Measurements from ENCODE around the gene MINDY4. TPM values are rescaled to one million over a fixed set of nuclear protein-coding genes. Genes with fewer than 3 reads are reported as not detected.
"Not testable (repeated sequence)": the region's sequence is repeated elsewhere in the genome, so short reads cannot be mapped to it uniquely, and the experiment has no call there.

Gene MINDY4
- total RNA-seq, 2 donors from 2014 or later = 1.6 to 1.8 TPM

- H3K4me1 Mint-ChIP-seq; ATAC-seq; H3K4me3 Mint-ChIP-seq; H3K27ac Mint-ChIP-seq; H3K36me3 Mint-ChIP-seq (ENCODE audit: low read depth); H3K27me3 Mint-ChIP-seq; H3K9me3 ChIP-seq (ENCODE audit: control insufficient read depth, low read length, poor library complexity, severe bottlenecking); DNase-seq: not testable (repeated sequence)
These were observed 36.3 kb downstream of the MINDY4 start for GRCh38 chr7:30807477-30807876.

DNA sequence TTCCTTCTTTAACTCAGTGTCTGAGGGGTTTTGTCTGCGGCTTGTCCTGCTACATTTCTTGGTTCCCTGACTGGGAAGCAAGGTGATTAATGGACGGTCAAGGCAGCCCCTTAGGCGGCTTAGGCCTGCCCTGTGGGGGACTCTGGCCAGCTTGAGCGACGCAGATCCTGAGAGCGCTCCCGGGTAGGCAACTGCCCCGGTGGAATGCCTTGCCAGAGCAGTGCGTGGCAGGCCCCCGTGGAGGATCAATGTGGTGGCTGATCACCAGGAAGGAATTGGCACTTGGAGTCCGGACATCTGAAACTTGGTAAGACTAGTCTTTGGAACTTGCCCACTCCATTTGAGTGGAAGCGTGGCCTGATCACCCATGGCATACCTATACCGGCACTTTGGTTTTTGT, 36.7 kb downstream of the MINDY4 start:
- not testable (repeated sequence) for ATAC-seq; H3K27me3 Mint-ChIP-seq; H3K27ac Mint-ChIP-seq; H3K36me3 Mint-ChIP-seq (ENCODE audit: low read depth); DNase-seq; H3K4me3 Mint-ChIP-seq; H3K4me1 Mint-ChIP-seq; H3K9me3 ChIP-seq (ENCODE audit: control insufficient read depth, low read length, poor library complexity, severe bottlenecking)

GRCh38 chr7:30810986-30811385, 39.8 kb downstream of the MINDY4 start:
- H3K27ac Mint-ChIP-seq = no peak overlapping the region

DNA sequence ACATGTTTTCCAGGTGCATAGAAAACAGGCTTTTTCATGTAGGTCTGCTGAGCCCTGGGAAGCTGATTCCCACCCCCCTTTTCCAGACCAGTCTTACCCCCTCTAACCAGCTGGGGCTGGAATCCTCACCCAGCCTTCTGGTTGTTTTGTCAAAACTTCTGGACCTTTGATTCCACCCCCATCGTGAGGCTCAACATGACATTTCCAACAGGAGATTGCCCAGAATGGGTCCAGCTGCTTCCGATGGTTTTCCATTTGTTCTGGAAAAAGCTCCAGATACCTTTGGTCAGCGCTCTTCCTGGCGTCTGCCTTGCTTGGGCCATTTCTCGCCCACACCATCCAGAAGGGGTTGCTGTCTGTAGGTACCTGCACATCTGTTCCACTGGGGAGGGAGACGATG, 41.5 kb downstream of the MINDY4 start:
- DNase-seq = no peak

More at GRCh38 chr7:30810986-30811385, 39.8 kb downstream of the MINDY4 start:
- no peak for ATAC-seq
- no peaks in the 10 kb centered on the region for H3K9me3 ChIP-seq (ENCODE audit: control insufficient read depth, low read length, poor library complexity, severe bottlenecking)
- H3K4me3 Mint-ChIP-seq = no peak overlapping the region
- H3K36me3 Mint-ChIP-seq (ENCODE audit: low read depth) = no peaks in the 10 kb centered on the region
- H3K27me3 Mint-ChIP-seq = no peaks in the 10 kb centered on the region
- no peaks in the 10 kb centered on the region for H3K4me1 Mint-ChIP-seq
- DNase-seq = no peak

GRCh38 chr7:30813466-30813865, 42.2 kb downstream of the MINDY4 start:
- Mint-ChIP-seq H3K36me3 (ENCODE audit: low read depth) (no peaks in the 10 kb centered on the region), H3K27ac (no peak overlapping the region), H3K4me1 (peaks cover 3% of the 10 kb centered on the region), H3K27me3 (no peaks in the 10 kb centered on the region), H3K4me3 (no peak overlapping the region)
- ATAC-seq = no peak
- no peaks in the 10 kb centered on the region for H3K9me3 ChIP-seq (ENCODE audit: control insufficient read depth, low read length, poor library complexity, severe bottlenecking)
- DNase-seq = no peak

More for the DNA sequence above, 41.5 kb downstream of the MINDY4 start:
- H3K9me3 ChIP-seq (ENCODE audit: control insufficient read depth, low read length, poor library complexity, severe bottlenecking) = no peaks in the 10 kb centered on the region
- Mint-ChIP-seq H3K27ac (no peak overlapping the region), H3K4me3 (no peak overlapping the region), H3K36me3 (ENCODE audit: low read depth) (no peaks in the 10 kb centered on the region), H3K27me3 (no peaks in the 10 kb centered on the region), H3K4me1 (peaks cover 2% of the 10 kb centered on the region)
- no peak for ATAC-seq

DNA sequence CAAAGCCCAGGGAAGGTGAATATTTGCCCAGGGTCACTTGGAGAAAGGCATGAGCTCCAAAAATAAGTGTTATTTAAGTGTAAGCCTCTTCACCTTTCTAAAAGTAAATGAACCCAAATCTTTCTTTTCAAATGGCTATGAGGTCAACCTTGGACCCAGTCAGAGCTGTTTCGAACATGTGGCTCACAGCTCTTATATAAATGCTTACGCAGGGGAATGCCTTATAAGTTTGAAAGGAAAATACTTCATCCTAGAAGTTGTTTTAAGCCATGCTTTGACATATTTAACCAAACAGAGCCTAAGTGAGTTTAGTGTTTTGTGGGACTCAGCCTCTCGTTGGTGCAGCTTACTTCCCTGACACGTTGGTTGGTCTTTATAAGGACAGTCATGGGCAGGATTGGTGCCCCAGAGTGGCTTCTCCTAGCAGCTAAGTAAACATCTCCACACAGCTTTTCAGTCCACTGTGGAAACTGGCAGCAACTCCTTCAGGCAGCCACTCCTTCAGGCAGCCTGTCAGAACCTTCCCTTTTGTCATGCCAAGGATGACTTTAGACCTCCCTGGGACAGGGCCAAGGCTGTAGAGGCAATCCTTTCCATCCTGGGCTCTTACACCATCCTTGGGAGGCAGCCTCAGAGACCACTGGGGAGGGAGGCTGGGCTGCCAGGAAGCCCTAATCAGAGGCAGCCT, 43.6 kb downstream of the MINDY4 start:
- no peaks in the 10 kb centered on the region for H3K9me3 ChIP-seq (ENCODE audit: control insufficient read depth, low read length, poor library complexity, severe bottlenecking)
- no peak for DNase-seq
- Mint-ChIP-seq H3K4me1 (peaks cover 3% of the 10 kb centered on the region), H3K4me3 (no peak overlapping the region), H3K36me3 (ENCODE audit: low read depth) (no peaks in the 10 kb centered on the region), H3K27me3 (no peaks in the 10 kb centered on the region), H3K27ac (no peak overlapping the region)
- ATAC-seq = no peak

DNA sequence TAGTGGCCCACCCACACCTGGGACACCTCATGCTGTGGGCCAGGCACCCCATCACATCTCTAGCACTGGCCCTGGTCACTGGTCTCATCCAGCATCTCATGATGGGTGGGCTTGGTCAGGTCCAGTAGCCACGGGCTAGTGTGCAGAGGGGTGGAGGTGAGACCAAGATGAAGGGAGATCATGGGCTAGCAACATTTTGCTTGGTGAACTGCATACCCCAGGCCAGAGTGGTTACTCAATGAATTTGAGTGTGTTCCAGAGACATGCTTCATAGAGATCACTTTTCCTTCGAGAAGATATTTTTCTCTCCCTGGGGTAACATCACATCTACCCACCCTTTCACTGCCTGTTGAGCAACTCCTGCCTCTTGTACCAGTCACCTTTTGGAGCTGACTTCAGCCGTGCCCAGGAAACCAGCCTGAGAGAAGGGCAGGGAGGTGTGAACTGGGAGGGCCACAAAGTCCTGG, 44.2 kb downstream of the MINDY4 start:
- Mint-ChIP-seq H3K4me3 (no peak overlapping the region), H3K4me1 (peaks cover 3% of the 10 kb centered on the region), H3K27me3 (no peaks in the 10 kb centered on the region), H3K27ac (no peak overlapping the region), H3K36me3 (ENCODE audit: low read depth) (no peaks in the 10 kb centered on the region)
- DNase-seq (no peak), ATAC-seq (no peak)
- no peaks in the 10 kb centered on the region for H3K9me3 ChIP-seq (ENCODE audit: control insufficient read depth, low read length, poor library complexity, severe bottlenecking)

DNA sequence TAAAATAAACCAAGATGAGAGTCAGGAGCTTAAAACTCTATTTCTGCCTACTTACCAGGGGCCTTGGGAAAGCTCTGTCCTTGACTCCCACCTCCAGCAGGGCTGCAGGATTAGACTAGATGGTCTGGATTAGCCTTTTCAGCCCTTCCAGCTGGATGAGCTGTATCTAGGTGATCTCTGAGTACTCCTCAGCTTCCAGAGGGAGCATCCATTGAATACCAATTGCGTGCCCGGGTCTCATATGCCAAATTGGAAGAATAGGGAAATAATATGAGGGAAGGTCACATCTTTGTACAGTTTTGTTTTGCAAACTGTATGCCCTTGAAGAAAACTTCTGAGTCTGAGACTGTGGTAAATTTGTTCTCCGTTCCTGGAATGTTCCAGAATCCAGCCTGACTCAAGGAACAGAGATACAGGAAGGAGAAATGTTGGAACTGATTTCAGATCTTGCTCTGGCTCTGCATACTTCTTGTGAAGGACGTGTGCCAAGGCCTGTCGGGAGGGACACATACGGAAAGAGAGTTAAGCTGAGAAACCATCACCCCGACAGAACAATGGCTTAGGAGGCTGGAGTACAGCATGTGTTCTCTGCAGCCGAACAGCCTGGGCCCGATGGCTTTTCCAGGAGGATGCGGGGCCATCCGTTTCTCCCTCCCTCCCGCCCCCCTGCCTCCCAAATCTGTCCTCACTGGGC, 44.9 kb downstream of the MINDY4 start:
- Mint-ChIP-seq H3K36me3 (ENCODE audit: low read depth) (no peaks in the 10 kb centered on the region), H3K4me3 (no peak overlapping the region), H3K27ac (no peak overlapping the region), H3K27me3 (no peaks in the 10 kb centered on the region), H3K4me1 (peaks cover 3% of the 10 kb centered on the region)
- H3K9me3 ChIP-seq (ENCODE audit: control insufficient read depth, low read length, poor library complexity, severe bottlenecking) = no peaks in the 10 kb centered on the region
- DNase-seq (no peak), ATAC-seq (no peak)

DNA sequence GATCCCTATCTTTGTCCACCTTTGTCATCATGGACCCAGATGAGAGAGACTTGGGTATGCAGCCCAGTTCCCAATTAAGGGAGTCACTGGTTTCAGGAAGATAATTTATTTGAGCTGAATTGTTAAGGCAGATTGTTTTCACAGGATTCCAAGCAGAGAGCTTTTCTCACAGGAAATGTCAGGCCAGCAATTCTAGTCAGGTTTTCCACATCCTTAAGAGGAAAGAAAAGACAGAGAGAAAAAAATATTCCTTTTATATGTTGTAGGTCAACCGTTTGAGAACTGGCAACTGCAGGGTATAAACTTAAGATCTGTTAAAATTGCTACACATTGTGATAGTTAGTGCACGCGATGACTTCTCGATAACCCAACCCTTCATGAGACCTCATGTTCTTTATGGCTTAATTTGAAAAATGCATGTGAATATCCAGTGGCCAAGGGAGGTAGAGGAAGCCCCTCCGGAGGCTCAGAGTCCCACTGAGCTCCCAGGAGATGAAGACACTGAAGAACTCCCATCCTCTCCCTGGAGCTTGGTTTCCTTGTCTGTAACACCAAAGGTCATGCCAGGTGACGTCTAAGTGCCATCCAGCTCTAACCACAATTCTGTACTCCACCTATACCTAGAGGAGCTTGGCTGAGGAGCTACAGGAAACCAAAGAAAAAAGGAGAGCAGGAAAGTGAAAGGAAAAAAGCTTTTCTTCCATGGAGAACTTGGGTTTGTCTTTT, 45.6 kb downstream of the MINDY4 start:
- Mint-ChIP-seq H3K27ac (no peak overlapping the region), H3K4me1 (peaks cover 3% of the 10 kb centered on the region), H3K27me3 (no peaks in the 10 kb centered on the region), H3K36me3 (ENCODE audit: low read depth) (peaks cover 2% of the 10 kb centered on the region), H3K4me3 (no peak overlapping the region)
- no peak for DNase-seq
- no peak for ATAC-seq
- H3K9me3 ChIP-seq (ENCODE audit: control insufficient read depth, low read length, poor library complexity, severe bottlenecking) = no peaks in the 10 kb centered on the region

DNA sequence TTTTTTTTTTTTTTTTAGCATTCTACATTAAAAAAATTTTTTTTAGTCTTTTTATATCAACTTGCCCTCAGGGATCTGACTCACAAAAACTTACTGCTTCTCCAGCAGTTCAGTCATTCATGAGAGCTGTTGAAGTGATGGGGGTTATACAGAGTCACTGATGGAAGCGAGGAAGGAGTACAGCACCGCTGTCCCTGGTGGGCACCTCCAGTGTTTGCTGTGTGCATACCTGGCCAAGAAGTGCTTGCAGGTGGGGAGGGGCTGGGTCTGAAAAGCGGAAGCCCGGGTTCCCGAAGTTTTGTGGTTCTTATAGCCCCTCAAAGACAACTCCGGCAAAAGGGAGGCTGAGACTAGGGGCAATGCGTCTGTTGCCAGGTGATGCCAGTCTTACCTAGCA, 46.2 kb downstream of the MINDY4 start:
- H3K36me3 Mint-ChIP-seq (ENCODE audit: low read depth) = peaks cover 2% of the 10 kb centered on the region
- no peaks in the 10 kb centered on the region for H3K9me3 ChIP-seq (ENCODE audit: control insufficient read depth, low read length, poor library complexity, severe bottlenecking)
- H3K27me3 Mint-ChIP-seq = no peaks in the 10 kb centered on the region
- no peak for DNase-seq
- peaks cover 3% of the 10 kb centered on the region for H3K4me1 Mint-ChIP-seq
- no peak overlapping the region for H3K4me3 Mint-ChIP-seq
- ATAC-seq = no peak
- no peak overlapping the region for H3K27ac Mint-ChIP-seq

DNA sequence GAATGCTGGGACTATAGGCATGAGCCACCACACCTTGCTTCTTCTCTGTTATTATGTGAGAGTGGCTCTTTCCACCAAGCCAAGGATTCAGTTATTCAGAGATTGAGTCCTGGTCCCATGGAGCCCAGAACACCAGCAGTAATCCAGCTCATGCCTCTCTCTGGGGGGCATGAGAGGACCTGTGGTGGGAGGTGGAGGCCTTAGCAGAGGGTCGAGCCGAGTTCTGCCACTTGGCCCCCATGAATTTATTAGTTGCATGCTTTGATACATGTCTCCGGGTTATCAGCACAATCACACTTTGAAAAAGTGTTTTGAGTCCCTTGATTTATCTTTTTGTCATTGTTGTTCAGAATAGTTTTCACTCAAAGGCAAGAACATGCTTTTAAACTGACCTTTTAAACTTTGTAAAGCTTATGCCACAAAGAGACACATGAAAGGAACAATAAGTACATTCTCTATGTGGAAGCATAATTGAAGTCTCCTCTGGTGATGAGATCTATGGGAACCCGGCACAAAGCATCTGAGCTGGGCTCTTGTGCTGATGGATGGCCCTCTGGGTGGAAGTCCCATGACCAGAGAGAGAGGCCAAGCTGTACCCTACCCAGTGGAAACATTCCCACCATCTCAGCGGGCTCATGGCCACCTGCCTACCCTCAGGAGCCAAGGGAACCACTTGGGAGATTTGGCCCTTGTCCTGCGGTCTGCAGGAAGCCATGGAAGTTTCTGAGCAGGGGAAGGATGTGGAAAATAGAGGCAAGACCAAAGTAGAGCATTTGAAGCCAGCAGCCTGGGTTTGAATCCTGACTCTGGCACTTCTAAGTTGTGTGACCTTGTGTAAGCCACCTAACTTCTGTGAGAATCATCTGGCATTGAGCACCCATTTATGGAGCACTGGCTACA, 53.9 kb downstream of the MINDY4 start:
- no peaks in the 10 kb centered on the region for H3K9me3 ChIP-seq (ENCODE audit: control insufficient read depth, low read length, poor library complexity, severe bottlenecking)
- no peak overlapping the region for H3K27ac Mint-ChIP-seq
- H3K4me1 Mint-ChIP-seq = no peaks in the 10 kb centered on the region
- DNase-seq = no peak
- H3K36me3 Mint-ChIP-seq (ENCODE audit: low read depth) = peaks cover 10% of the 10 kb centered on the region
- peaks cover 19% of the 10 kb centered on the region for H3K27me3 Mint-ChIP-seq
- no peak for ATAC-seq
- no peak overlapping the region for H3K4me3 Mint-ChIP-seq

DNA sequence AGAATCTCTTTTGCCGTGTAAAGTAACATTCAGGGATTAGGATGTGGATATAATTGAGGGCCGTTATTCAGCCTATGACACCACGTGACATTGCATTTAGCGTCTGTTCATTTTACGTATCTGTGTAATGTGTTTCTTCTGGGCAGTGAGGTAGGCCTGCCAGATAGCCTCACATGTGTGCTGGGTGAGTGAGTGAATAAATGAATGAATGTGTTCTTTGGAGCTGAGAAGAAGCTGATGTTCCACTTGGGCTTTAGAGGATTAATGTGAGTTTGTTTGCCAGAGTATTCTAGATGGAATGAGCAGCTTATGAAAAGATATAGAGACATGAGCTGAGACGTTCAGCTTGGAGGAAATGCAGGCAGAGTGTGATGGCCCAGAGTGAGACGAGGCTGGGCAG, 55.0 kb downstream of the MINDY4 start:
- no peaks in the 10 kb centered on the region for H3K9me3 ChIP-seq (ENCODE audit: control insufficient read depth, low read length, poor library complexity, severe bottlenecking)
- no peaks in the 10 kb centered on the region for H3K4me1 Mint-ChIP-seq
- no peak for DNase-seq
- H3K36me3 Mint-ChIP-seq (ENCODE audit: low read depth) = peaks cover 10% of the 10 kb centered on the region
- ATAC-seq = no peak
- no peak overlapping the region for H3K27ac Mint-ChIP-seq
- H3K27me3 Mint-ChIP-seq = peaks cover 19% of the 10 kb centered on the region
- H3K4me3 Mint-ChIP-seq = no peak overlapping the region

GRCh38 chr7:30828591-30828990, 57.4 kb downstream of the MINDY4 start:
- Mint-ChIP-seq H3K27ac (no peak overlapping the region), H3K36me3 (ENCODE audit: low read depth) (peaks cover 8% of the 10 kb centered on the region), H3K27me3 (peaks cover 19% of the 10 kb centered on the region), H3K4me1 (no peaks in the 10 kb centered on the region), H3K4me3 (no peak overlapping the region)
- H3K9me3 ChIP-seq (ENCODE audit: control insufficient read depth, low read length, poor library complexity, severe bottlenecking) = peaks cover 2% of the 10 kb centered on the region
- DNase-seq (no peak), ATAC-seq (no peak)
